ENCODE data around the gene PLCL1.

Gene PLCL1

DNA sequence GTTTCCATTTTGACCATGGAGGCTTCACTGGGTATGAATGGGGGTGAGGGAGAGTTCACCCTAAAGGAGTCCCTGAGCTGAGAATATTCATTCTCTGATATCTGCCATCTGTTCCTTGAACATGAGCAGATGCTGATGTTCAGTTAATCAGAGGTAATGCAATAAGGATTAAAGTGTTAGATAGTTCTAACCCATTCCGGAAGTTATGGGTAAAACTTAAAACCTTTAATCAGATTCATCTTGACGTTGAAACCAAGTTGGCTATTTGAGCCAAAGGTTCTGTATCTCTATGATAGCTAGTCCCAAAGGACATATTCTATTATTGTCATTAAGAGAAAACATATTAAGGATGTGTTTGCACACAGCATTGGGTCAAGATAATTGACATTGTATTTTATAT lies 268.9 kb downstream of the PLCL1 start:
- no peak for DNase-seq

- DNase-seq: no peak
Observed at GRCh38 chr2:198077477-198077876, 273.1 kb downstream of the PLCL1 start.

DNA sequence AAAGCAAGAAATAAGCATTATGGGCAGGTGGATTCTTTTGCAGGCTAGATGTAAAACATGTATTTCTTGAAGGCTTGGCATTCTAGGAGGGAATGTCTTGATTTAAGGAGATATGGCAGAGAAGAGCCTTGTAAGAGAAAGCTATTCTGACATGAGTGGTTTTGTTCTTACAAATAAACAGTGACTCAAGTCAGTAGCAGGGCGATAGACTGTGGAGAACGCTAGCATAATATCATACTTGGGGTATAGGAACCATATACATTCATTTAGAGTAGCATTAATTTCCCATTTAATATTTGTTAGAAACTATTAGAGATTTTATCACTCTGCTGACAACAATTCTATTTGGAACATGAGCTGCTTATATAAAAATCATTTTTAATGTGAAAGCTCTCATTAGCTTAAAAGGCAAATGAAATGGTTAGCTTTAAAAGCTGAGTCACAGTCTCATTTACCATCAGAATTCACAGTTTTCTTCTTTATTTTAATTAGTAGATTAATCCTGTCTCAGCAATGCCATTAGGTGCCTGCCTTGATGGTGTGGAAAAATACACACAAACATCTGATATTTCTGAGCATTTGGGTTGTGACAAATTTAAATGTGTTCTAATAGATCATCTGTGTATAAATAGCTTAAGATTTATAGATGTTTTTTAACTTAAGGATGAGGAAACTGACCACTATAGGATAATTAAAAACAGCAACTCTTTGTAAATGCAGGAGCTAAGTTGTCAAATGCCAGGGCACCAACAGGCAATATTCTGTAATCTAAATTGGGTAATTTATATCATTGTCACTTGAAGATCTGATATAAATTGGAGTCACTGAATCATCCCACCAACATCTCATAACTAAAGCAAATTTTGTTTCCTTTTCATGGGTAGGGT lies 276.7 kb downstream of the PLCL1 start:
- DNase-seq: no peak

DNA sequence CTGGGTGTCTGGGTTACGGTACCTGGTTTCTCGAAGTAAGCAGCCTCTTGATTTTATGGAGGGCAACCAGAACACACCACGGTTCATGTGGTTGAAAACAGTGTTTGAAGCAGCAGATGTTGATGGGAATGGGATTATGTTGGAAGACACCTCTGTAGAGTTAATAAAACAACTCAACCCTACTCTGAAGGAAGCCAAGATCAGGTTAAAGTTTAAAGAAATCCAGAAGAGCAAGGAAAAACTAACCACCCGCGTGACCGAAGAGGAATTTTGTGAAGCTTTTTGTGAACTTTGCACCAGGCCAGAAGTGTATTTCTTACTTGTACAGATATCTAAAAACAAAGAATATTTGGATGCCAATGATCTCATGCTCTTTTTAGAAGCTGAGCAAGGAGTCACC lies 279.8 kb downstream of the PLCL1 start:
- no peak for DNase-seq

DNA sequence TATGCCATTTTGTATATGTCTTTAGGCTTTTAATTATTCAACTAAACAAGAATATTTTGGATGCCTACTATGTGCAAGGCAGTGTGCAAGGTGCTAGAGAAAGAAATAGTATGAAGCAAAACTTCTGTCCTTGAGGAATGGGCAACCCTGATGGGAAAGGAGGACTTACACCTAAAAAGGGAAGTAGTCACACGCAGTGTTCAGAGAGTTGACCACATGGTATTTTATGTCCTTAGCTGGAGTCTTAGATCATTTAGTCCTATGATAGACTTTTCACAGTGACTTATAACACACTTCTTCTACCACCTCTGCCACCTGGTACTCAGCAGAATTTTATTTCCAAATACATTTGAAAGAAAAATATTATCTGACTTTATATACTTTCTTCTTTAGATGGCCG lies 291.6 kb downstream of the PLCL1 start:
- no peak for DNase-seq

DNA sequence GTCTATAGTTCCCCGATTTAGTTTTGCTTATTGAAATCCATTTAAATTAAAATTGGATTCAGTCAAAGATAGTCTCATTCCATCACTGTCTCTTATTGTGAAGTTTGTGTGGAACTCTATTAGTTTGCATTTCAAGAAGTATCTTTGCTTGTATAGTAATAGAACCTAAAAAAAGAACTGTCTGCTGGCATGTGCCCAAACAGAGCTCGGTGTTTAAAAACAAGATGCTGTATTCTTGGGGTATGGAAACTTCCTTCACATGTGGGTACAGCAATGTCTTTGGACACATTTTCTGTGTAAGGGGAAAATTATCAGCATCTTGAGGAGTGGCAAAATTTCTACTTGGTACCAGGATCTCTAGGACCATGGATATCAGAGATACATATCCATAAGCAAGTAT lies 292.6 kb downstream of the PLCL1 start:
- DNase-seq: no peak

- no peak for DNase-seq
Observed at GRCh38 chr2:198097630-198098029, 293.2 kb downstream of the PLCL1 start.

- no peak for DNase-seq
Observed at GRCh38 chr2:198098386-198098785, 294.0 kb downstream of the PLCL1 start.

DNA sequence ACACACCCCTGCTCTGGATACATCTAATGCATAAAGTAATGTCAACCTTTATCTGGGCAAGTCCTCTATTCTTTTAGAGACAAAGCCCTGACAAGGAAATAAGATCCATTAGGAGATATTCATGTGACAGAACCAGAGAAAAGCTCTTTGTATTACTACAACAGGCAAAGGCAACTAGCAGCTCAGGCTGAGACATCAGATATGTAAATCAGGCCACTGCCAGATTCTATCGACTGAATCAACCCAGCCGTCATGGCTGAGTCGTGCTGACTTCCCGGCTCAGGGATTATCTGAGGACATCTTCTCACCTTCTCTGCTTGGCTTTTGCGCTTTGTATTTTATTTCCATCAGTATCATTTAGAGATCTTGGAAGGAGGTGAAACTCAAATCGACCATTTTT lies 294.5 kb downstream of the PLCL1 start:
- DNase-seq: no peak

DNA sequence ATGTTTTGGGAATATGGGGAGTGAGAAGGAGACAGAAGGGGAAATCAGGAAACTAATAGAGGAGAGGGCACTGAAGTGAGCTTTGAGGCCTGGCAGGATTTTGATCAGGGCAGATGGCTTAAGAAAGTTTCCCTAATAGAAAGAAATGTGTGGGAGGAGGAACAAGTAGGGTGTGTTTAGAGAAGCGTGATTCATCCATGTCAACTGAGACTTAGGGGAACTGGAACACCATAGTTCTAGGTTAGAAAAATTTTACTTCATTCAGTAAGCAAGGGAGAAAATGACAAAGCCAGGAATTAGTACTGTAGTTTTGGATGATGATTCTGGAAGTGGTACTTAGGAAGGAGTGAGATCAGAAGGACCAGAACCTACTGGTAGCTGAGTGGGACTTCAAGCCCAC lies 296.0 kb downstream of the PLCL1 start:
- no peak for DNase-seq

DNA sequence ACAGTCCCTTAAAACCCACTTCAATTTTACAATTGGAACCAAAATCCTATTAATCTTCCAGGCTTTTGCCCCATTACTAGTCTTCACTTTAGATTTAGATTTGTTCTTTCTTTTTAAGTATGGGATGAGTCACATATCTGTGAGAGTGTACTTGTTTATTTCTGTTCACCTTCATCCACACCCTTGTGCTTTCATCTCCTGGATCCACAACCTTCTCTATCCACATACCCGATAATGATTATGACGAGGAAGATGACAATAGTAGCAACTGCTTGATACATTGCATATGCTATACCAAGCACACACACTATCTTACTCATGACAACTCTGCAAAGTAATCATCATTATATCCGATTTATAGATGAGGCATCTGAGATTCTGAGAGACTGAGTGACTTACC lies 297.3 kb downstream of the PLCL1 start:
- DNase-seq: no peak

GRCh38 chr2:198102120-198102519 lies 297.7 kb downstream of the PLCL1 start:
- DNase-seq: no peak

DNA sequence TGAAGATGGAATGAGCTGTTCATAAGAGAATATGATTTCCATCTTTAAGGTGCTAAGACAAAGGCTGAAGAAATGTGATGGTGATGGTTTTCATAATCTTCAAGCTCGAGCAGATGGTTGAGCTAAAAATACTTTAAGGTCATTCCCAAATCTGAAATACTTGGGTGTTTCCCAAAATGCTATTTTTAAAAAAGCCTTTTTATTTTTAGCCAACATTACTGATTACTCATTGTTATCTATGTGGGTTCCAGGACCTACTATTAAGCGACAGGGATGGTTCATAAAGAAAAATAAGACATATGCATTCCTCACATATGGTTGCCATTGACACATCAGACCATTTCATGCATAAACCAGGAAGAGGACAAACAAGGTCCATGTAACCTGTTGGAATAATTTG lies 298.5 kb downstream of the PLCL1 start:
- DNase-seq: no peak

- no peak for DNase-seq
Observed at GRCh38 chr2:198106621-198107385, 302.4 kb downstream of the PLCL1 start.

- no peak for DNase-seq
Observed at GRCh38 chr2:198113316-198113715, 308.9 kb downstream of the PLCL1 start.

GRCh38 chr2:198114064-198114463 lies 309.7 kb downstream of the PLCL1 start:
- DNase-seq: no peak

GRCh38 chr2:198115201-198115600 lies 310.8 kb downstream of the PLCL1 start:
- no peak for DNase-seq

GRCh38 chr2:198116756-198117155 lies 312.4 kb downstream of the PLCL1 start:
- DNase-seq: no peak

GRCh38 chr2:198117406-198118041 lies 313.1 kb downstream of the PLCL1 start:
- no peak for DNase-seq

DNA sequence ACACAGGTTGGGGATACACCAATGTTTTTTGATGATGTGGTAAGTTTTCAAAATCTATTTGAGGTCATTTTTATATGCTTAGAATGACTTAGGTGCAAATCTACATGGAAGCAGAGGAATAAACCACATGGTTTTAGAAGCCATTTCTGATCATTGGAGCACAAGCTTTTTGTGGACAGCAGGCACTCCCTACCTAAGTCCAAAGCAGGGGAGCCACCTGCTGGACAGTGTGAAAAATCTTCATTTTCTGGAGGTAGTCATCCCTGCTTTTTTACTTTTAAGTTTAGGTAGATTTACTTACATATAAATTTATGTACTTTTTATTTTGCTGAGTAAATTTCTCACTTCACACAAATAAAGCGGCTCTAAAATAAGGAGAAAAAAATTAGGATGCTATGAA lies 323.2 kb downstream of the PLCL1 start:
- peak; percentile 44 for DNase-seq

GRCh38 chr2:198129609-198130008 lies 325.2 kb downstream of the PLCL1 start:
- DNase-seq: no peak

DNA sequence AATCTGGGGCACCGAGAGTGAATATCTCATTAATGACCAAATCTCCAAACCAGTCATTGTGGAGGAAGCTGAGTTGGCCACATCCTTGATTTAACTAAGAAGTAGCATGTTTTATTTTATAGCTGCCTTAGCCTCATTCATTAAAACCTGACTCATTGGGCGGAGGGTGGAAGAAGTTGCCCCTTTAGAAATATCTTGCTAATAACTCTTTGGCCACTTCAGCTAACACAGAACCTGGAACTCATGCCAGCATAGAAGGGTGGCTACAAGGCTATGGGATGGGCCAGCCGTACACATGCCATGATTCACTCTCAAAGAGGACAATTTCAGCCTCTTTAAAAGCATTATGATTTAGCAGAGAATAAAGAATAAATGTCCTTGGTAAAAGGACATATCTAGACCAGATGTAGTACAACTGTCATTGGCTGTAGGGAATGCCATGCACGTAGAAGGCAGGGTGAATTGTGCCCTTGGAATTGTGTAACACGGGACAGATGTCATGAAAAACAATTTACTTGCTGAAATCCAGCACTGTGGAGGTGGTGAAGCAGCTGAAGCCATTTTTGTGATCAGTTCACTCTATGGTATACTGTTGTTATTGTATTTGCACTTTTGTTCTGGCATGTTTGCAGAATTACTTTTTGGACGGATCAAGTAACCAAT lies 330.0 kb downstream of the PLCL1 start:
- DNase-seq: no peak

DNA sequence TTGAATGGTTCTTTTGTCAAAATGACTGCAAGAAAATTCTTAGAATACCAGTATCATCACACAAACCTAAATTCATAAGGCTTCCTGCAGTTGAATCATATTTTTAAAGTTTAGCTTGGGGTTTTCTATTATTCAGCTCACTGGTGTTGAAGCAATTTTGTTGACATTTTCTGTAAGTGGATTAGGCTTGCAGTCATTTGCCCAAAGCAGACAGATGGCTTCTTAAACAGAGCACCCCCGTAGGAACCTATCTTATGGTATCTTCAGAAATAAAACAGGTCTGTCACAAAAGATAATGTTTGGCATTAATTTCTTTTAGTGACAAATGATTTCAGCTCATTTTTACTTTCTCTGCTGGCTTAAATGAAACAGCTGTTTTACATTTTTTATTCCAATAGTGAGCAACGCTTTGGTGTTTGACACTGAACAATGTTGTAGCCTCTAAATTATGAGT lies 331.1 kb downstream of the PLCL1 start:
- no peak for DNase-seq

Measured in COR-L47 (cell line).